K562 (cell line): ENCODE data around the gene PNPLA1. TPM values are rescaled to one million over a fixed set of nuclear protein-coding genes. Genes with fewer than 3 reads are reported as not detected.

Experiments used
- EP300 ChIP-seq: IDR thresholded peaks from 2 replicates; pipeline ENCODE4 v1.6.1; 2012; ENCODE audit warnings: low read length, improper control_type of control experiment
- GABPA ChIP-seq: fragments of 200-800 bp; sonication (Bioruptor generic); conservative IDR thresholded peaks from 2 replicates; pipeline ENCODE4 v1.6.1; 2016; ENCODE audit warnings: low read depth, missing genetic modification characterization, missing compliant biosample characterization
- HDAC1 ChIP-seq, 2 experiments: fragments of 450-650 bp; IDR thresholded peaks; 2 replicates each; pipeline ENCODE4 v1.6.1; 2016 to 2017; ENCODE audit warnings: inconsistent platforms in 1 of 2, mild to moderate bottlenecking in 1 of 2, moderate library complexity in 1 of 2
- JUND ChIP-seq, 2 experiments: IDR thresholded peaks; 2 replicates in 1 of 2; 3 replicates in 1 of 2; pipeline ENCODE4 v1.6.1; 2011; ENCODE audit warnings: borderline replicate concordance in 2 of 2, low read depth in 2 of 2, low read length in 2 of 2, improper control_type of control experiment in 1 of 2, missing biosample characterization in 1 of 2, missing genetic modification characterization in 1 of 2, missing genetic modification reagents in 1 of 2
- KLF6 ChIP-seq: fragments of 250-450 bp; sonication (Bioruptor Pico); IDR thresholded peaks from 2 replicates; pipeline ENCODE4 v1.4.0; 2020; ENCODE audit warnings: mild to moderate bottlenecking, moderate library complexity, borderline replicate concordance
- TAF15 ChIP-seq: fragments of 200-400 bp; formaldehyde crosslinking; IDR thresholded peaks from 2 replicates; pipeline ENCODE4 v1.6.1; 2017; ENCODE audit warnings: mild to moderate bottlenecking, low read depth, low read length, moderate library complexity
- TRIM28 ChIP-seq: fragments of 450-650 bp; IDR thresholded peaks from 2 replicates; pipeline ENCODE4 v1.6.1; 2017
- ZBTB1 ChIP-seq: sonication (generic); formaldehyde crosslinking; IDR thresholded peaks from 2 replicates; pipeline ENCODE4 v1.8.1; 2023; ENCODE audit warnings: missing genetic modification reagents, low read depth, mild to moderate bottlenecking, borderline replicate concordance
- ZNF644 ChIP-seq: fragments of 200-800 bp; sonication (Bioruptor generic); IDR thresholded peaks from 2 replicates; pipeline ENCODE4 v1.6.1; 2016; ENCODE audit warnings: low read depth, missing genetic modification characterization, missing compliant biosample characterization
- polyA plus RNA-seq, 8 experiments: library from polyadenylated mRNA; depleted of rRNA in 4 of 8; stranded (reverse) in 5 of 8; unstranded in 3 of 8; fragments of >200 nt; fragmentation: Nextera tagmentation in 2 of 8; fragmentation: Illumina TruSeq in 1 of 8; extraction: Ambion mirVana in 2 of 8; extraction: Trizol in 1 of 8; gene quantifications; 2 replicates each; pipeline versions ENCODE4 v1.2.1 to v1.2.3, GENCODE V29; 2011 to 2014; ENCODE audit warnings: inconsistent platforms in 1 of 8, missing spikeins in 1 of 8
- total RNA-seq, 7 experiments: library from RNA; depleted of rRNA in 6 of 7; stranded (reverse); fragments of >200 nt in 6 of 7; fragmentation: Illumina TruSeq in 2 of 7; extraction: Trizol in 2 of 7; gene quantifications; 2 replicates each; pipeline versions ENCODE4 v1.2.1 to v1.2.3, GENCODE V29; 2011 to 2021; ENCODE audit warnings: low replicate concordance in 1 of 7
- TF ChIP-seq, protein P1 (sequence below): fragments of 450-650 bp; formaldehyde crosslinking; IDR thresholded peaks from 2 replicates; pipeline ENCODE4 v1.4.0; 2022; ENCODE audit warnings: missing genetic modification characterization
- TF ChIP-seq, protein P2 (sequence below): fragments of 450-650 bp; IDR thresholded peaks from 2 replicates; pipeline ENCODE4 v1.6.1; 2016; ENCODE audit warnings: mild to moderate bottlenecking, moderate library complexity

Gene PNPLA1
- total and polyA plus RNA-seq, 9 of the 15 experiments (the other 6 are each of a cell fraction or from before 2014, with no cell fraction given) = 0.04 to 0.27 (median 0.13) TPM; not detected in 2

DNA sequence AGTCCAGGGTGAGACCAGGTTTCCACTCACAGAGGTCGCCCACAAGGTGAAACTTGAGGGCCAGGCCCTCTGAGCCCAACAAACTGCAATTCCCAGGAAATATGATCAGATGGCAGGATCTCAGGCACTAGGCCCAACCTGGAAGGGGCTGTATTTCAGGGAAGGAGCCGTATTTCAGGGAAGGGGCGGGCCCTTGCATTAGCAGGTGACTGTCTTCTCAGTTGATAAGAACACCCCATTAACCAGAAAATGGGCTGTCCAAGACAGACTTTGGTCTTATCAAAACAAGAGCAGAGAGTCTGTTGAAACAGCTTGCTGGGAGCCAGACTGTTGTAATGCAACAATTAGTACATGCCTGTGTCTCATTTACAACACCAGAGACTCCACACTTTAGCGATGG, 77.8 kb downstream of the PNPLA1 start (continued):
- TF ChIP-seq, protein P1, sequence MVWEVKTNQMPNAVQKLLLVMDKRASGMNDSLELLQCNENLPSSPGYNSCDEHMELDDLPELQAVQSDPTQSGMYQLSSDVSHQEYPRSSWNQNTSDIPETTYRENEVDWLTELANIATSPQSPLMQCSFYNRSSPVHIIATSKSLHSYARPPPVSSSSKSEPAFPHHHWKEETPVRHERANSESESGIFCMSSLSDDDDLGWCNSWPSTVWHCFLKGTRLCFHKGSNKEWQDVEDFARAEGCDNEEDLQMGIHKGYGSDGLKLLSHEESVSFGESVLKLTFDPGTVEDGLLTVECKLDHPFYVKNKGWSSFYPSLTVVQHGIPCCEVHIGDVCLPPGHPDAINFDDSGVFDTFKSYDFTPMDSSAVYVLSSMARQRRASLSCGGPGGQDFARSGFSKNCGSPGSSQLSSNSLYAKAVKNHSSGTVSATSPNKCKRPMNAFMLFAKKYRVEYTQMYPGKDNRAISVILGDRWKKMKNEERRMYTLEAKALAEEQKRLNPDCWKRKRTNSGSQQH (CRISPR knock-in tag) = no peak
- TF ChIP-seq TAF15 = no peak
- no peak for TF ChIP-seq GABPA (tag)
- no peak for TF ChIP-seq TRIM28
- TF ChIP-seq JUND (IDR thresholded peaks at IDR 0.05; ENCODE audit: borderline replicate concordance, low read depth, low read length) = peak; percentile 45; the same call in 1 of the 2 replicates
- TF ChIP-seq JUND (tag; IDR thresholded peaks at IDR 0.05; ENCODE audit: borderline replicate concordance, low read depth, low read length) = no peak; the same call in 2 of the 3 replicates
- 0 out of 2 replicates have a peak, but pooled peaks have one; percentile 43 for TF ChIP-seq ZBTB1
- TF ChIP-seq, protein P2, sequence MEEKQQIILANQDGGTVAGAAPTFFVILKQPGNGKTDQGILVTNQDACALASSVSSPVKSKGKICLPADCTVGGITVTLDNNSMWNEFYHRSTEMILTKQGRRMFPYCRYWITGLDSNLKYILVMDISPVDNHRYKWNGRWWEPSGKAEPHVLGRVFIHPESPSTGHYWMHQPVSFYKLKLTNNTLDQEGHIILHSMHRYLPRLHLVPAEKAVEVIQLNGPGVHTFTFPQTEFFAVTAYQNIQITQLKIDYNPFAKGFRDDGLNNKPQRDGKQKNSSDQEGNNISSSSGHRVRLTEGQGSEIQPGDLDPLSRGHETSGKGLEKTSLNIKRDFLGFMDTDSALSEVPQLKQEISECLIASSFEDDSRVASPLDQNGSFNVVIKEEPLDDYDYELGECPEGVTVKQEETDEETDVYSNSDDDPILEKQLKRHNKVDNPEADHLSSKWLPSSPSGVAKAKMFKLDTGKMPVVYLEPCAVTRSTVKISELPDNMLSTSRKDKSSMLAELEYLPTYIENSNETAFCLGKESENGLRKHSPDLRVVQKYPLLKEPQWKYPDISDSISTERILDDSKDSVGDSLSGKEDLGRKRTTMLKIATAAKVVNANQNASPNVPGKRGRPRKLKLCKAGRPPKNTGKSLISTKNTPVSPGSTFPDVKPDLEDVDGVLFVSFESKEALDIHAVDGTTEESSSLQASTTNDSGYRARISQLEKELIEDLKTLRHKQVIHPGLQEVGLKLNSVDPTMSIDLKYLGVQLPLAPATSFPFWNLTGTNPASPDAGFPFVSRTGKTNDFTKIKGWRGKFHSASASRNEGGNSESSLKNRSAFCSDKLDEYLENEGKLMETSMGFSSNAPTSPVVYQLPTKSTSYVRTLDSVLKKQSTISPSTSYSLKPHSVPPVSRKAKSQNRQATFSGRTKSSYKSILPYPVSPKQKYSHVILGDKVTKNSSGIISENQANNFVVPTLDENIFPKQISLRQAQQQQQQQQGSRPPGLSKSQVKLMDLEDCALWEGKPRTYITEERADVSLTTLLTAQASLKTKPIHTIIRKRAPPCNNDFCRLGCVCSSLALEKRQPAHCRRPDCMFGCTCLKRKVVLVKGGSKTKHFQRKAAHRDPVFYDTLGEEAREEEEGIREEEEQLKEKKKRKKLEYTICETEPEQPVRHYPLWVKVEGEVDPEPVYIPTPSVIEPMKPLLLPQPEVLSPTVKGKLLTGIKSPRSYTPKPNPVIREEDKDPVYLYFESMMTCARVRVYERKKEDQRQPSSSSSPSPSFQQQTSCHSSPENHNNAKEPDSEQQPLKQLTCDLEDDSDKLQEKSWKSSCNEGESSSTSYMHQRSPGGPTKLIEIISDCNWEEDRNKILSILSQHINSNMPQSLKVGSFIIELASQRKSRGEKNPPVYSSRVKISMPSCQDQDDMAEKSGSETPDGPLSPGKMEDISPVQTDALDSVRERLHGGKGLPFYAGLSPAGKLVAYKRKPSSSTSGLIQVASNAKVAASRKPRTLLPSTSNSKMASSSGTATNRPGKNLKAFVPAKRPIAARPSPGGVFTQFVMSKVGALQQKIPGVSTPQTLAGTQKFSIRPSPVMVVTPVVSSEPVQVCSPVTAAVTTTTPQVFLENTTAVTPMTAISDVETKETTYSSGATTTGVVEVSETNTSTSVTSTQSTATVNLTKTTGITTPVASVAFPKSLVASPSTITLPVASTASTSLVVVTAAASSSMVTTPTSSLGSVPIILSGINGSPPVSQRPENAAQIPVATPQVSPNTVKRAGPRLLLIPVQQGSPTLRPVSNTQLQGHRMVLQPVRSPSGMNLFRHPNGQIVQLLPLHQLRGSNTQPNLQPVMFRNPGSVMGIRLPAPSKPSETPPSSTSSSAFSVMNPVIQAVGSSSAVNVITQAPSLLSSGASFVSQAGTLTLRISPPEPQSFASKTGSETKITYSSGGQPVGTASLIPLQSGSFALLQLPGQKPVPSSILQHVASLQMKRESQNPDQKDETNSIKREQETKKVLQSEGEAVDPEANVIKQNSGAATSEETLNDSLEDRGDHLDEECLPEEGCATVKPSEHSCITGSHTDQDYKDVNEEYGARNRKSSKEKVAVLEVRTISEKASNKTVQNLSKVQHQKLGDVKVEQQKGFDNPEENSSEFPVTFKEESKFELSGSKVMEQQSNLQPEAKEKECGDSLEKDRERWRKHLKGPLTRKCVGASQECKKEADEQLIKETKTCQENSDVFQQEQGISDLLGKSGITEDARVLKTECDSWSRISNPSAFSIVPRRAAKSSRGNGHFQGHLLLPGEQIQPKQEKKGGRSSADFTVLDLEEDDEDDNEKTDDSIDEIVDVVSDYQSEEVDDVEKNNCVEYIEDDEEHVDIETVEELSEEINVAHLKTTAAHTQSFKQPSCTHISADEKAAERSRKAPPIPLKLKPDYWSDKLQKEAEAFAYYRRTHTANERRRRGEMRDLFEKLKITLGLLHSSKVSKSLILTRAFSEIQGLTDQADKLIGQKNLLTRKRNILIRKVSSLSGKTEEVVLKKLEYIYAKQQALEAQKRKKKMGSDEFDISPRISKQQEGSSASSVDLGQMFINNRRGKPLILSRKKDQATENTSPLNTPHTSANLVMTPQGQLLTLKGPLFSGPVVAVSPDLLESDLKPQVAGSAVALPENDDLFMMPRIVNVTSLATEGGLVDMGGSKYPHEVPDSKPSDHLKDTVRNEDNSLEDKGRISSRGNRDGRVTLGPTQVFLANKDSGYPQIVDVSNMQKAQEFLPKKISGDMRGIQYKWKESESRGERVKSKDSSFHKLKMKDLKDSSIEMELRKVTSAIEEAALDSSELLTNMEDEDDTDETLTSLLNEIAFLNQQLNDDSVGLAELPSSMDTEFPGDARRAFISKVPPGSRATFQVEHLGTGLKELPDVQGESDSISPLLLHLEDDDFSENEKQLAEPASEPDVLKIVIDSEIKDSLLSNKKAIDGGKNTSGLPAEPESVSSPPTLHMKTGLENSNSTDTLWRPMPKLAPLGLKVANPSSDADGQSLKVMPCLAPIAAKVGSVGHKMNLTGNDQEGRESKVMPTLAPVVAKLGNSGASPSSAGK = no peak
- TF ChIP-seq HDAC1 (IDR thresholded peaks at IDR 0.05) = peak in 1 of 2 experiments; percentile 62; a peak in 2 of 4 replicates
- TF ChIP-seq ZNF644 (tag) = no peak
- peak; percentile 75 for TF ChIP-seq EP300
- no peak for TF ChIP-seq KLF6 (CRISPR knock-in tag)
